ENCODE measurements around the gene SECISBP2. TPM values are rescaled to one million over a fixed set of nuclear protein-coding genes. Genes with fewer than 3 reads are reported as not detected.

SECISBP2 gene
- total and polyA plus RNA-seq, 2 experiments from 2014 or later, result 77.7 to 86.8 TPM

- Mint-ChIP-seq H3K4me3 (no peak overlapping the region), H3K9me3 (no peaks in the 10 kb centered on the region), H3K36me3 (ENCODE audit: low read depth) (peaks cover 24% of the 10 kb centered on the region), H3K27me3 (ENCODE audit: insufficient read depth, low read depth, poor library complexity) (peaks cover 5% of the 10 kb centered on the region), H3K4me1 (no peaks in the 10 kb centered on the region), H3K27ac (peak overlapping the region; percentile 42; the same call in 1 of the 2 replicates)
- no peak overlapping the region for H3K27ac ChIP-seq (ENCODE audit: low read depth)
- H2AFZ ChIP-seq, result no peak overlapping the region
- H3K36me3 ChIP-seq (ENCODE audit: insufficient read depth), result peaks cover 14% of the 10 kb centered on the region; the same call in 1 of the 2 replicates
- no peaks in the 10 kb centered on the region for H3K9me2 ChIP-seq (ENCODE audit: insufficient read depth)
- H3K4me1 ChIP-seq (ENCODE audit: insufficient read depth), result no peaks in the 10 kb centered on the region
- TF ChIP-seq ZNF114 (CRISPR knock-in tag; IDR thresholded peaks at IDR 0.05), result no peak
- no peak for TF ChIP-seq ZNF331 (CRISPR knock-in tag; IDR thresholded peaks at IDR 0.05; ENCODE audit: low read depth)
- TF ChIP-seq CTCF (conservative IDR thresholded peaks at IDR 0.05; ENCODE audit: low read depth in 2 of 2), result no peak
- no peak for TF ChIP-seq NANOG (IDR thresholded peaks at IDR 0.05; ENCODE audit: borderline replicate concordance)
- TF ChIP-seq EZH2 (IDR thresholded peaks at IDR 0.05; ENCODE audit: low read depth, unreplicated experiment), result no peak
- TF ChIP-seq EZH2phosphoT487 (IDR thresholded peaks at IDR 0.05; ENCODE audit: unreplicated experiment), result no peak
- TF ChIP-seq ETS1 (IDR thresholded peaks at IDR 0.05), result no peak
- TF ChIP-seq, protein P1, sequence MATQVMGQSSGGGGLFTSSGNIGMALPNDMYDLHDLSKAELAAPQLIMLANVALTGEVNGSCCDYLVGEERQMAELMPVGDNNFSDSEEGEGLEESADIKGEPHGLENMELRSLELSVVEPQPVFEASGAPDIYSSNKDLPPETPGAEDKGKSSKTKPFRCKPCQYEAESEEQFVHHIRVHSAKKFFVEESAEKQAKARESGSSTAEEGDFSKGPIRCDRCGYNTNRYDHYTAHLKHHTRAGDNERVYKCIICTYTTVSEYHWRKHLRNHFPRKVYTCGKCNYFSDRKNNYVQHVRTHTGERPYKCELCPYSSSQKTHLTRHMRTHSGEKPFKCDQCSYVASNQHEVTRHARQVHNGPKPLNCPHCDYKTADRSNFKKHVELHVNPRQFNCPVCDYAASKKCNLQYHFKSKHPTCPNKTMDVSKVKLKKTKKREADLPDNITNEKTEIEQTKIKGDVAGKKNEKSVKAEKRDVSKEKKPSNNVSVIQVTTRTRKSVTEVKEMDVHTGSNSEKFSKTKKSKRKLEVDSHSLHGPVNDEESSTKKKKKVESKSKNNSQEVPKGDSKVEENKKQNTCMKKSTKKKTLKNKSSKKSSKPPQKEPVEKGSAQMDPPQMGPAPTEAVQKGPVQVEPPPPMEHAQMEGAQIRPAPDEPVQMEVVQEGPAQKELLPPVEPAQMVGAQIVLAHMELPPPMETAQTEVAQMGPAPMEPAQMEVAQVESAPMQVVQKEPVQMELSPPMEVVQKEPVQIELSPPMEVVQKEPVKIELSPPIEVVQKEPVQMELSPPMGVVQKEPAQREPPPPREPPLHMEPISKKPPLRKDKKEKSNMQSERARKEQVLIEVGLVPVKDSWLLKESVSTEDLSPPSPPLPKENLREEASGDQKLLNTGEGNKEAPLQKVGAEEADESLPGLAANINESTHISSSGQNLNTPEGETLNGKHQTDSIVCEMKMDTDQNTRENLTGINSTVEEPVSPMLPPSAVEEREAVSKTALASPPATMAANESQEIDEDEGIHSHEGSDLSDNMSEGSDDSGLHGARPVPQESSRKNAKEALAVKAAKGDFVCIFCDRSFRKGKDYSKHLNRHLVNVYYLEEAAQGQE (IDR thresholded peaks at IDR 0.05; ENCODE audit: unreplicated experiment), result no peak
- H3K27me3 ChIP-seq (ENCODE audit: insufficient read depth), result no peaks in the 10 kb centered on the region
- no peak overlapping the region for H3K4me2 ChIP-seq
- peak; percentile 26 for ATAC-seq
- no peak overlapping the region for H3K4me3 ChIP-seq
- 0 out of 2 replicates have a peak, but pooled peaks cover 6% of the 10 kb centered on the region for H4K20me1 ChIP-seq (replicated peaks; ENCODE audit: insufficient read depth)
- no peak for DNase-seq (ENCODE audit: low spot score)
- H3K79me2 ChIP-seq (replicated peaks; ENCODE audit: insufficient read depth), result no peaks in the 10 kb centered on the region
- H3F3A ChIP-seq (replicated peaks; ENCODE audit: low read depth), result no peaks in the 10 kb centered on the region
These were observed 46.6 kb downstream of the SECISBP2 start for GRCh38 chr9:89364666-89365531.

Measured in GM23338 (cell line).